Measurements from ENCODE around the gene USP24. TPM values are rescaled to one million over a fixed set of nuclear protein-coding genes. Genes with fewer than 3 reads are reported as not detected.

The USP24 gene
- total RNA-seq, 2 donors from 2014 or later: 29.0 to 36.2 TPM

DNA sequence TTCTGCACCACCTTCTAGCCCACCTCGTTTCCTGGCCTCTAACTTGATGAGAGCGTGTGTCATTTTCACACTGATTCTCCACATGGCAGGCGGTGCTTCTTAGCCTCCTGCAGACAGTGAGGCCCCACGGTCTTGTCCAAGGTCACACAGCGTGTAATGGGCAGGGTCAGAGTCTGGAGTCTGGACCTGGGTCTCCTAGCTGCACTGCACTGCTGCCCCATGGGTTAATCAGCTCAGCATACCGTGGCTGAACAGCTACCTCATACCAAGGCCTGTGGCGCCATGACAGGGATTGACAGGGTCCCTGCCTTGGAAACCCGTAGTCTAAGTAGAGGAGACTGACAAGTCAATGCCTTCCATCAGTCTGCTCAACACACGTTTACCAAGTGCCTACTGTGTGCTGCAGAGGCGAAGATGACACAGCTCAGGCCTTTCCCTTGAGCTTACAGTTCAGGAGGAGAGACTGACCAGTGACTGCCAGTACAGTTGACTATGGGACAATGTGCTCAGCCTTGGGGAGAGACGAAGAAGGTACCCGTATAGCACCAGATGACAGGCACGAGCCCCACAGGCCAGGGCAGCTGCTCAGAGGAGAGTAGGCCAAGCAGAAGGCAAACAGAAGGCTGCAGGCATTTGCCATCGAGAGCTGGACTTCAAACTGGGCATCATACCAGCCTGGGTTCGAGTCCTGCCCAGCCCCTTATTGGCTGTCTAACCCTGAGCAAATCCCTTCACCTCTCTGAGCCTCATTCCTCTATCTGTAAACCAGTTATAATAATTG lies 170.4 kb downstream of the USP24 start:
- no peak for DNase-seq (ENCODE audit: low spot score)
- Histone ChIP-seq H3K4me3 (no peak overlapping the region), H3K4me1 (peaks cover 0 to 12% of the 10 kb centered on the region in 2 donors), H3K36me3 (no peaks in the 10 kb centered on the region), H3K27ac (no peak overlapping the region), H3K27me3 (no peaks in the 10 kb centered on the region), H3K9me3 (no peaks in the 10 kb centered on the region)
- TF ChIP-seq, protein P1, sequence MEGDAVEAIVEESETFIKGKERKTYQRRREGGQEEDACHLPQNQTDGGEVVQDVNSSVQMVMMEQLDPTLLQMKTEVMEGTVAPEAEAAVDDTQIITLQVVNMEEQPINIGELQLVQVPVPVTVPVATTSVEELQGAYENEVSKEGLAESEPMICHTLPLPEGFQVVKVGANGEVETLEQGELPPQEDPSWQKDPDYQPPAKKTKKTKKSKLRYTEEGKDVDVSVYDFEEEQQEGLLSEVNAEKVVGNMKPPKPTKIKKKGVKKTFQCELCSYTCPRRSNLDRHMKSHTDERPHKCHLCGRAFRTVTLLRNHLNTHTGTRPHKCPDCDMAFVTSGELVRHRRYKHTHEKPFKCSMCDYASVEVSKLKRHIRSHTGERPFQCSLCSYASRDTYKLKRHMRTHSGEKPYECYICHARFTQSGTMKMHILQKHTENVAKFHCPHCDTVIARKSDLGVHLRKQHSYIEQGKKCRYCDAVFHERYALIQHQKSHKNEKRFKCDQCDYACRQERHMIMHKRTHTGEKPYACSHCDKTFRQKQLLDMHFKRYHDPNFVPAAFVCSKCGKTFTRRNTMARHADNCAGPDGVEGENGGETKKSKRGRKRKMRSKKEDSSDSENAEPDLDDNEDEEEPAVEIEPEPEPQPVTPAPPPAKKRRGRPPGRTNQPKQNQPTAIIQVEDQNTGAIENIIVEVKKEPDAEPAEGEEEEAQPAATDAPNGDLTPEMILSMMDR (IDR thresholded peaks at IDR 0.05): no peak

- no peak overlapping the region for H3K27ac ChIP-seq
- H3K9me3 ChIP-seq: no peaks in the 10 kb centered on the region
- H3K4me3 ChIP-seq: no peak overlapping the region
- peaks cover 0 to 11% of the 10 kb centered on the region in 2 donors for H3K4me1 ChIP-seq
- no peaks in the 10 kb centered on the region for H3K27me3 ChIP-seq
- DNase-seq (ENCODE audit: low spot score): no peak
- no peaks in the 10 kb centered on the region for H3K36me3 ChIP-seq
- TF ChIP-seq, protein P1 (IDR thresholded peaks at IDR 0.05): no peak
Observed at GRCh38 chr1:55043726-55044125, 171.4 kb downstream of the USP24 start.

- no peak overlapping the region for H3K27ac ChIP-seq
- TF ChIP-seq, protein P1 (IDR thresholded peaks at IDR 0.05): no peak
- no peaks in the 10 kb centered on the region for H3K27me3 ChIP-seq
- no peak overlapping the region for H3K4me3 ChIP-seq
- H3K36me3 ChIP-seq: no peaks in the 10 kb centered on the region
- DNase-seq (ENCODE audit: low spot score): no peak
- no peaks in the 10 kb centered on the region for H3K9me3 ChIP-seq
- H3K4me1 ChIP-seq: peaks cover 0 to 11% of the 10 kb centered on the region in 2 donors
Observed at GRCh38 chr1:55043011-55043410, 172.2 kb downstream of the USP24 start.

DNA sequence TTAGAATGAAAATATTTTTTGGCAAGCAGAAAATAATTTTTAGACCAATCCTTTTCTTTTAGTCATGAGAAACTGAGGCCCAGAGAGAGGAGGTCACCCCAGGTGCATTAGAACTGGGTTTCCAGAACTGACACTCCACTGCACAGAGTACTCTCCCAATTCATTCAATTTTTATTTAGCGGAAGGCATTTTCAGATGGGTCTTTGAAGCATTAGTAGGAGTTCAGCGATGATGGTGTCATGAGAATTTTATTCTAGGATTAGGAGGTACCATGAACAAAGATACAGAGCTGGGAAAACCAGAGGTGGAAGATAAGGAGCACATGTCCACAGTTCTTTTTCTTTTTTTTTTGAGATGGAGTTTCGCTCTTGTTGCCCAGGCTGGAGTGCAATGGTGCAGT lies 173.6 kb downstream of the USP24 start:
- H3K36me3 ChIP-seq: no peaks in the 10 kb centered on the region
- no peaks in the 10 kb centered on the region for H3K27me3 ChIP-seq
- H3K27ac ChIP-seq: no peak overlapping the region
- peaks cover 0 to 11% of the 10 kb centered on the region in 2 donors for H3K4me1 ChIP-seq
- no peaks in the 10 kb centered on the region for H3K9me3 ChIP-seq
- TF ChIP-seq, protein P1 (IDR thresholded peaks at IDR 0.05): no peak
- DNase-seq (ENCODE audit: low spot score): no peak
- no peak overlapping the region for H3K4me3 ChIP-seq

DNA sequence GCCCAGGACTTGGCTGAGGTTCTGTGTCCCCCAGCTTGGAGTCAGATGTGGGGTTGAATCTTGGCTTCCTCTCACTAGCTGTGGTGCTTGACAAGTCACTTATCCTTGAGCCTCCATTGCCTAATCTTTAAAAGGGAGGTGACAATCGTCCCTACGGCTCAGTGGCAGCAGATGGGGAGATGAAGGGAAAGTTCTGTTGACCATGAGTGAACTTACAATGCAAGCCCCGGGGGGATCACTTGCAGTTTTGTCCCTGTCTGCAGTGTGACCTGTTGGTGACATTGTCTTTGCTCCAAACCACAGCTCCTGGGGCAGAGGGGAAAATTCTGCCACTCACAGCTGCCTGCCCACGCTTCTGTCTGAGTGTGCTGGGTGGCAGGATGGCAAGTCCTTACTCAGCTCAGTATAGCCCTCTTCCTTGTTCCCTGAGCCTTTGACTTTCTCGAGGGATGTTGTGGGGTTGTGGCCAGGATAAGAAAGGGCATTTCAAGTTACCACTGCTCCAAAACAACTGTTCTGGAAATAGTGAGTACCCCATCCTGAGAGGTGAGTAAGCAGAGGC lies 174.2 kb downstream of the USP24 start:
- Histone ChIP-seq H3K4me3 (no peak overlapping the region), H3K27ac (no peak overlapping the region), H3K4me1 (peaks cover 0 to 11% of the 10 kb centered on the region in 2 donors), H3K36me3 (no peaks in the 10 kb centered on the region), H3K9me3 (no peaks in the 10 kb centered on the region), H3K27me3 (no peaks in the 10 kb centered on the region)
- TF ChIP-seq, protein P1 (IDR thresholded peaks at IDR 0.05): no peak
- no peak for DNase-seq (ENCODE audit: low spot score)

Measured in right atrium auricular region (tissue), 2 donors.